Measurements from ENCODE around the gene ANXA4.
"Not testable (repeated sequence)": the region's sequence is repeated elsewhere in the genome, so short reads cannot be mapped to it uniquely, and the experiment has no call there.

Gene ANXA4

GRCh38 chr2:69721022-69721421 is 20.9 kb upstream of the ANXA4 start:
- no peak for DNase-seq

DNA sequence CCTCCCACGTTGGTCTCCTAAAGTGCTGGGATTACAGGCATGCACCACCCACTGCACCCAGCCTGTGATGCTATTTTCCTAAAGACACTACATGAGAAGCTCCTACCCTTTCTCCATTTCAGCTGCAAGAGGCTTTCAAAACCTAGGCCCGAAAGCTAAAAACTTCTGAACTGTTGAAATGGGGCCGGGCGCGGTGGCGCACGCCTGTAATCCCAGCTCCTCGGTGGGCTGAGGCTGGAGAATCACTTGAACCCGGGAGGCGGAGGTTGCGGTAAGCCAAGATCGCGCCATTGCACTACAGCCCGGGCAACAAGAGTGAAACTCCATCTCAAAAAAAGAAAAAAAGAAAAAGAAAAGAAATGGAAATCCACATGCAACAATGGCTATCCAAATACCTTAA is 18.1 kb upstream of the ANXA4 start:
- no peak for DNase-seq

DNA sequence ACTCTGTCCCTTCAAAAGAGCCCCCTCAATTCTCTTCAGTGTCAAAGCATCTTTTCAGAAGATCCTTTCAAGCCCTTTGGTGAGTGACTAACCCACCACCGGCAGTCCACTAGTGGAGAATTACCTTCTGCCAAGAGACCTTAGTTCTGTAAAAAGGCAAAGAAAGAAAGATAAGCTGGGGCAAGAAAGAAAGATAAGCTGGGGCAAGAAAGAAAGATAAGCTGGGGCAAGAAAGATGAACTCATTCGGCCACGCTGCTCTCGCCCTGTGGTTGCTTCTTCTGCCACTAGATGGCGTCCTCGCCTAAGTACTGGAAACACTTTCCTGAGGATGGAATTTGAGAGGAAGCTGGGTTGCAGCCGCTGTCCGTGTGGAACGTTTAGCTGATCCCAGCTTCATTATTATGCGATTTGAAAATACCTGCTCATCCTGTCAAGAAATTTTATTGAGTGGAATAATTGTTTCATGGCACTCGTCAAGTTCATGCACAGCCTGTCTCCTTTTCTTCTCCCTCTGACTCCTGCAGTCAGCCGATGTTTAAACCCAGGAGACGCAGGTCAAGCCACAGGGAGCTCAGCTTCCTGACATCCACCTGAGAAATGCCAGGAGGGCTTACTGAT is 17.3 kb upstream of the ANXA4 start:
- DNase-seq: peak; percentile 73

GRCh38 chr2:69725706-69726360 is 16.1 kb upstream of the ANXA4 start:
- DNase-seq: no peak

GRCh38 chr2:69729266-69729665 is 12.7 kb upstream of the ANXA4 start:
- DNase-seq: no peak

- no peak for DNase-seq
Observed at GRCh38 chr2:69729781-69730180, 12.2 kb upstream of the ANXA4 start.

DNA sequence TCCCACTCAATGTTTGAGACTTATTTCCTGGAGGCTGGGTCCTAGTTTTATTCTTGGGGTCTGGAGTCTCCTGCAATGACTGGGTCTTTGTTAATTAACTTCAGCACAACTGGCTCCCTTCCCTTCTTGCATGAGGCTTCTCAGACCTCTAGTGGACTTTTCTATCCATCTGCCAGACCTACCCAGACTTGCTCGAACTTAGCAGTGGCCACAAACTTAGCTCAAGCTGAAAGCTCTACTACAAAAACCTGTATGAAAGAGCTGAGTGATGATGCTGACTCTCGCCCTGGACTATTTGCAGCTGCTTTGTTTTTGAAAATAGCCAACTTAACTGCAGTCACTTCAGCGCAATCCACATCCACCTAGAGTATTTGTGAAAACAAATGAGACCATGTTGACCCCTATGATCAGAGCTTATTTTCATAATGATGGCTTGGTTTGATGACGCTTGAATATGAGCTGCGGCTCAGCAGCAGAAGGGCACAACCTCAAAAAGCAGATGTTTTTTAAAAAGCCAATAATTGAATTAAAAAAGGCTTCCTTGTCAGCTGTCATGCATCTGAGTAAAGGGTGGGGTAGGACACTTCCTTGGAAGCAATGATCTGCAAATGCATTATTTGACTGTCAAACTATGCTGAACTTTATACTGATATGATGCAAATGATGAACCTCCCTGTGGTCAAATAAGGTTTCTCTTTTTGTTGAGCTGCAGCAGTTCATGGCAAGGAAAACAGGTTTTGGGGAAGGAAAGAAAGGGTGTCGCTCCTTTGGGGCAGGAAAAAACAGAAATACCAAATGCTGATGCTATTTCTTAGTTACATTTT is 10.6 kb upstream of the ANXA4 start:
- no peak for DNase-seq

GRCh38 chr2:69733342-69734034 is 8.4 kb upstream of the ANXA4 start:
- no peak for DNase-seq

DNA sequence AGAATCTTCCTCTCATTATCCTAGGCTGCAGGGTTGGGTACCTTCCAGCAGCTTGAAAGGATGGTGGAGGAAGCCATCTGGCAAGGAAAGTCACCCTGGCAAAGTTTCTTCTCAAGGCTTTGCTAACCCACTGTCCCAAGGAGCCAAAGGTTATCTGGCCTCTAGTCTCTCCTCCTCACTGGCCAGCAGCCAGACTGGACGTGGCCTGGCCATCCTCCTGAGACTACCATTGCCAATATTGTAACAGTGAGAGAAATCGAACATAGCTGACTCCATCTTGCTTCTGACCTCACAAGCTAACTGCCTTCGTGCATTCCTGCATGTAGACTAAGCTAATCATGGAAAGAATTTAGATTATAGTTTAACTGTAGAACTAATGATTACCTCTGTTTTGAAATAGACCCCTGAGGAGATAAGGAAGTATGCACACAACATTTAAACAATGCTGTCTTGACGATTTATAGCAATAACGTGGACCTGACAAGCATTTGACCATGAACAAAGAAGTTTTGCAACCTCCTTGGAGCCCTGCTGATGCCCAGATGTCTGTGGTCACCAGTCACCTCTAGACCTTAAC is 7.8 kb upstream of the ANXA4 start:
- no peak for DNase-seq

GRCh38 chr2:69734854-69735544 is 6.9 kb upstream of the ANXA4 start:
- DNase-seq: no peak

DNA sequence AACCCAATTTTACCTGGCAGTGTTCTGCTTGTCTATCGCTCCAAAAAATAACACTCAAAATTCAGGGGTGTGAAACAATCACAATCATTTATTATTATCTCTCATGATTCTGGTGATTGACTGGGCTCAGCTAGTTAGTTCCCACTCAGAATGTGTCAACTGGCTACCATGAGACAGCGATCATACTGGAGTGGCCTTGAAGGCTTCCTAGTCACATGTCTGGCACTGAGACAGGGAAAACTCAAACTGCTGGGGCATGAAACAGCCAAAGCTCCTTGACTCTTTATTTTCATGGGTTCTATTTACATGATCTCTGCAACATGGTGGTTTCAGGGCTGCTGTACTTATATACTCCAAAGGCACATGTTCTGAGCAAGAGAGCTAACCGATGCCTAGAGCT is 6.2 kb upstream of the ANXA4 start:
- DNase-seq: no peak

DNA sequence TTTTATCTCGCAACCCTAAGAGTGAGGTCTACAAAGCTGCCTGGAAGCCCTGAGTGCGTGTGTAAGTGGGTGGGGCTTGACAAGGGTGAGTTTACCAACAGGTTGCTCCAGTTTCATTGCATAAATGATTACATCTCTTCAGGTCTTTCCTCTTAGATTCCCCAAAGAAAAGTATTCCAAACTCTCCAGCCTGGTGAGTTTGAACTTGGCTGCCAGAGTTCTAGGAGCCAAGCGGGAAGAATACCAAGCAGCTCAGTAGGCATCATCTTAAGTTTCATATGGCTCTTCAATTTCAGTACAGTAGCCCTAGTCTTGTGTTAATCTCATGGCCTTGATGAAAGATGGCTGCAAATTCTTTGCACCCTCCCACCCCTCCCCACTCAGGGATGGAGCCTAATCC is 3.8 kb upstream of the ANXA4 start:
- DNase-seq: not testable (repeated sequence)

- DNase-seq: no peak
Observed at GRCh38 chr2:69740502-69740951, 1.4 kb upstream of the ANXA4 start.

DNA sequence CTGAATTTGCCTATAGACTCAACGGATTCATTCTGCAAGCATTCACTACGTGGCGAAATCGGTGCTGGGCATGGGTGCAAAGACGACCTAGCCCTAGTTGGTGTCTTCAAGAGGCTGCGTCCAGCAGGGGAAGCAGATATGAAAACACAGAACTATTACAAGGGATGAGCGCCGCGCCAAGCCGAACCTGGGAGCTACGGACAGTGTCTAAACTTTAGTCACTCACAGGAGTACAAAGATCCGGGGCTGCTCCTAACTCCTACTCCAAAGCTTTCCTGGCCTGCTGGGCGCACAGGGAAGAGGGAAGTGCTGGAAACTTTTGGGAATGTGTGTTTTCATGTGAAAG is 732 bp upstream of the ANXA4 start:
- peak; percentile 78 for DNase-seq

DNA sequence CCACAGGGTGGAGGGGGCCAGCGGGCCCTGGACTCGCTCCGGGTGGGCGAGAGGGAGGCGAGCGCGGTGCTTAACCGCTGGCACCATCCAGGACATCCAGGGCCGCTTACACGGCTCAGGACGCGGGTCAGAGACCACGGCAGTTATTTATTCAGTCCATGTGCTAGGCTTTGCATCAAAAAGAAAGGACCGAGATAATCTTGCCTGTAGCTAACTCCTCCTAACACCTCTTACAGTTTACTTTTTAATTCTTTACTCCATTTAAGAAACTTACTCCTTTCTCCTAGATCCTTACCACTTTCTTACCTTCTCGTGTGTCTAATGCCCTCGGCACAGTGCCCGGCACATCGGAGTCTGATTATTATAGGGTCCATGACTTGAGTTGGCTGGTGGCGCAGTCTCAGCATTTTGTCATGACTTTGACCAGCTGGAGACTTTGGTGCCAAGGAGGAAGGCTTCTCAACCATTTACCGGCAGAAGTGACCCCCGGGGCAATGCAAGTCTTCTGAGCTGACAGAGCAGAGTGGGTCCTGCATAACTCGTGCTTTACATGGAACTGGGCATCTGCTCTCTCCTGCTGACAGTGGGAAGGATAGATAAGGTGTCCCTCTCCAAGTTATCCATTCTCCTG is 503 bp downstream of the ANXA4 start:
- peak; percentile 13 for DNase-seq

- DNase-seq: no peak
Observed at GRCh38 chr2:69743847-69744264, 1.9 kb downstream of the ANXA4 start.

GRCh38 chr2:69744456-69744855 is 2.5 kb downstream of the ANXA4 start:
- no peak for DNase-seq

DNA sequence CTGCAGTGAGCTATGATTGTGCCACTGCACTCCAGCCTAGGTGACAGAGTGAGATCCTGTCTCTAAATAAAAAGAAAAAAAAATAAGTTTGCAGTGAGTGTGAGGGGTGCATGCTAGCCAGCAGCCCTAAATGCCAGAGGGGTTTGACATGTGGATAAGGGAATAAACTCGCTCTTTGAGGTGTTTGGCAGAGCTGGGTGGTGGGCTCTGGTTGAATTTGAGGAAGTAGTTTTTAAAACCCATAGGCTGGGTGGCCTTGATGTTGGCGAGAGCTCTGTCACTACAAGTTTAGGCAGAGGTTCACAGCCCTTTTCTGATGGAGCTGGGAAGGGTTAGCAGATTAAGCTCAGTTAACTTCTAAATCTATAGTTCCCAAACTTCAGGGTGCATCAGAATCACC is 3.1 kb downstream of the ANXA4 start:
- no peak for DNase-seq

DNA sequence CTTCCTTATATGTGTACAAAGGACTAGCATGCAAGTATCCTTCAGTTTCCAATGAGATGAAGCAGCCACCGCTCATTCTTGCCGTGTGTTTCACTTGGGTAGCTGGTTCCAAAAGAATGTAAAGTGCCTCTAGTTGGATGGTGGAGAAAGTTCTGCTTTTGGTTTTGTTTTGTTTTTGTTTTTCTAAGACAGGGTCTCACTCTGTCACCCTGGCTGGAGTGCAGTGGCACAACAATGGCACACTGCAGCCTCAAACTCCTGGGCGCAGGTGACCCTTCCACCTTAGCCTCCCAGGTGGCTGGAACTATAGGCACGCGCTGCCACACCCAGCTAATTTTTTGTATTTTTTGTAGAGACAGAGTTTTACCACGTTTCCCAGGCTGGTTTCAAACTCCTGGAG is 8.3 kb downstream of the ANXA4 start:
- no peak for DNase-seq

- no peak for DNase-seq
Observed at GRCh38 chr2:69753659-69754363, 11.9 kb downstream of the ANXA4 start.

DNA sequence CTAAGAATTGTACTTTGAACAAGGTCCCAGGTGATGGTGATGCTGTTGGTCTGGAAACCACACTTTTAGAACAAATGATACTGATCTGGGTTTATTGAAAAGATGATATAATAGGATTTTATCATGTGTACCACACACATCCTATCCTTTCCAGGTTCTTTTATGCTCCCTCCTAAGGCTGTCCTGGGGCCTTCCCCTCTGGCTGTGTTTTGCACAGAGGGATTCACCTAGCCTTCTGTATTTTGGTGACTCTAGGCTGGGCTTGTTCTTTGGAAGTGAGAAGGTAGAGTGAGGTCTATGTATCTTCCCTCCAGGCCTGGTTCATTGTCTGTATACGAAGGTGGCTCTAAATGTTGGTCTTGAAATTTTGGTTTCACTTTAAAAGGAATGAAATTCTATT is 12.7 kb downstream of the ANXA4 start:
- DNase-seq: no peak
